Amniotic stem cell (primary cell): ENCODE data around the gene TMEM212.
"Not testable (repeated sequence)": the region's sequence is repeated elsewhere in the genome, so short reads cannot be mapped to it uniquely, and the experiment has no call there.

ENCODE experiments used
- DNase-seq: peaks from one replicate; lab custom pipeline; 2025; lab: John Stamatoyannopoulos, UW

TMEM212 gene

GRCh38 chr3:171813278-171813896 is 29.8 kb upstream of the TMEM212 start:
- DNase-seq: no peak

- no peak for DNase-seq
Observed at GRCh38 chr3:171813897-171814460, 29.2 kb upstream of the TMEM212 start.

- DNase-seq: not testable (repeated sequence)
Observed at GRCh38 chr3:171814662-171815061, 28.5 kb upstream of the TMEM212 start.

- DNase-seq: no peak
Observed at GRCh38 chr3:171815973-171816595, 27.1 kb upstream of the TMEM212 start.

- DNase-seq: no peak
Observed at GRCh38 chr3:171817074-171817800, 25.9 kb upstream of the TMEM212 start.

GRCh38 chr3:171821044-171821443 is 22.1 kb upstream of the TMEM212 start:
- DNase-seq: no peak

- DNase-seq: no peak
Observed at GRCh38 chr3:171821778-171822358, 21.3 kb upstream of the TMEM212 start.

GRCh38 chr3:171822431-171823106 is 20.6 kb upstream of the TMEM212 start:
- DNase-seq: no peak

GRCh38 chr3:171824116-171824515 is 19.0 kb upstream of the TMEM212 start:
- DNase-seq: no peak

- DNase-seq: no peak
Observed at GRCh38 chr3:171824824-171825221, 18.3 kb upstream of the TMEM212 start.

- no peak for DNase-seq
Observed at GRCh38 chr3:171825222-171825828, 17.8 kb upstream of the TMEM212 start.

- DNase-seq: no peak
Observed at GRCh38 chr3:171827385-171827784, 15.8 kb upstream of the TMEM212 start.

- DNase-seq: no peak
Observed at GRCh38 chr3:171827836-171828458, 15.2 kb upstream of the TMEM212 start.

- no peak for DNase-seq
Observed at GRCh38 chr3:171828902-171829770, 14.0 kb upstream of the TMEM212 start.

GRCh38 chr3:171829841-171830517 is 13.2 kb upstream of the TMEM212 start:
- no peak for DNase-seq

GRCh38 chr3:171830518-171830875 is 12.7 kb upstream of the TMEM212 start:
- DNase-seq: no peak

- DNase-seq: no peak
Observed at GRCh38 chr3:171831936-171832335, 11.2 kb upstream of the TMEM212 start.

GRCh38 chr3:171832989-171833388 is 10.2 kb upstream of the TMEM212 start:
- no peak for DNase-seq

GRCh38 chr3:171833789-171834460 is 9.2 kb upstream of the TMEM212 start:
- DNase-seq: no peak
